CD14-positive monocyte (primary cell): ENCODE data around the gene REV3L. TPM values are rescaled to one million over a fixed set of nuclear protein-coding genes. Genes with fewer than 3 reads are reported as not detected.

Experiments used
- DNase-seq, 3 donors: peaks; one replicate each; pipeline ENCODE4 v3.0.0-alpha.2; 2011 to 2022
- H2AFZ ChIP-seq: 2 replicates; pipeline ENCODE4 v1.6.0; 2012; ENCODE audit warnings: mild to moderate bottlenecking, low read depth, low read length, inconsistent platforms; ENCODE audit not compliant: insufficient read depth, poor library complexity, severe bottlenecking
- H3K27ac ChIP-seq, 2 donors: 1 replicate in 1 of 2; 2 replicates in 1 of 2; pipeline ENCODE4 v1.5.1; 2012 to 2013; ENCODE audit warnings: low read length in 2 of 2, control low read depth in 1 of 2, inconsistent platforms in 1 of 2, low read depth in 1 of 2, mild to moderate bottlenecking in 1 of 2
- H3K27me3 ChIP-seq, 2 donors: one replicate each; pipeline versions ENCODE4 v1.6.0 to v1.6.1; 2011 to 2013; ENCODE audit warnings: low read length in 2 of 2; ENCODE audit not compliant: control insufficient read depth in 2 of 2, insufficient read depth in 2 of 2
- H3K36me3 ChIP-seq, 2 donors: replicated peaks in 1 of 2; 1 replicate in 1 of 2; 2 replicates in 1 of 2; pipeline versions ENCODE4 v1.5.1 to v1.6.1; 2012 to 2013; ENCODE audit warnings: low read length in 2 of 2, control low read depth in 1 of 2, inconsistent platforms in 1 of 2, mild to moderate bottlenecking in 1 of 2; ENCODE audit not compliant: insufficient read depth in 2 of 2, control insufficient read depth in 1 of 2
- H3K4me1 ChIP-seq, 2 donors: 1 replicate in 1 of 2; 2 replicates in 1 of 2; pipeline versions ENCODE4 v1.5.1 to v1.6.1; 2012 to 2013; ENCODE audit warnings: low read length in 2 of 2, control low read depth in 1 of 2, inconsistent platforms in 1 of 2, mild to moderate bottlenecking in 1 of 2, moderate library complexity in 1 of 2; ENCODE audit not compliant: insufficient read depth in 2 of 2, control insufficient read depth in 1 of 2
- H3K4me2 ChIP-seq: replicated peaks from 2 replicates; pipeline ENCODE3; 2012; ENCODE audit warnings: low read length, moderate library complexity, mild to moderate bottlenecking; ENCODE audit not compliant: poor library complexity, severe bottlenecking; ENCODE audit errors: extremely low read depth
- H3K4me3 ChIP-seq, 3 experiments: fragments of 200-600 bp in 1 of 3; sonication (generic) in 1 of 3; replicated peaks in 1 of 3; 1 replicate in 2 of 3; 2 replicates in 1 of 3; pipeline ENCODE4 v1.5.1; 2011 to 2013; ENCODE audit warnings: low read length in 3 of 3, mild to moderate bottlenecking in 3 of 3, control low read depth in 2 of 3, low read depth in 2 of 3, inconsistent platforms in 1 of 3, moderate library complexity in 1 of 3
- H3K79me2 ChIP-seq: 2 replicates; pipeline ENCODE4 v1.6.0; 2012; ENCODE audit warnings: mild to moderate bottlenecking, control low read depth, inconsistent platforms, low read length, moderate library complexity; ENCODE audit not compliant: insufficient read depth
- H3K9ac ChIP-seq: 2 replicates; pipeline ENCODE4 v1.6.0; 2017; ENCODE audit warnings: low read length, mild to moderate bottlenecking; ENCODE audit not compliant: insufficient read depth, poor library complexity, severe bottlenecking
- H3K9me3 ChIP-seq, 2 donors: replicated peaks in 1 of 2; 1 replicate in 1 of 2; 2 replicates in 1 of 2; pipeline versions ENCODE4 v1.5.1 to v1.6.1; 2012 to 2013; ENCODE audit warnings: low read length in 2 of 2, control low read depth in 1 of 2; ENCODE audit not compliant: control insufficient read depth in 1 of 2, insufficient read depth in 1 of 2
- H4K20me1 ChIP-seq: 2 replicates; pipeline ENCODE4 v1.6.0; 2012; ENCODE audit warnings: mild to moderate bottlenecking, low read length, control low read depth, moderate library complexity; ENCODE audit not compliant: insufficient read depth
- H3K27ac Mint-ChIP-seq, 7 donors: one replicate each; pipeline ENCODE4 v1.8.0; 2020; ENCODE audit warnings: mild to moderate bottlenecking in 7 of 7, mixed read lengths in 7 of 7, moderate library complexity in 6 of 7, inconsistent platforms in 2 of 7
- H3K27me3 Mint-ChIP-seq, 3 donors: one replicate each; pipeline ENCODE4 v1.8.0; 2021 to 2022; ENCODE audit warnings: low read depth in 3 of 3, mild to moderate bottlenecking in 3 of 3, mixed read lengths in 3 of 3, moderate library complexity in 3 of 3, inconsistent platforms in 1 of 3
- H3K36me3 Mint-ChIP-seq, 2 donors: one replicate each; pipeline ENCODE4 v1.8.0; 2020; ENCODE audit warnings: mixed read lengths in 2 of 2, inconsistent platforms in 1 of 2, mild to moderate bottlenecking in 1 of 2
- H3K4me1 Mint-ChIP-seq: one replicate; pipeline ENCODE4 v1.8.0; 2020; ENCODE audit warnings: mild to moderate bottlenecking, mixed read lengths
- H3K4me3 Mint-ChIP-seq, 2 donors: one replicate each; pipeline ENCODE4 v1.8.0; 2020; ENCODE audit warnings: mild to moderate bottlenecking in 2 of 2, mixed read lengths in 2 of 2, moderate library complexity in 1 of 2
- H3K9me3 Mint-ChIP-seq, 7 donors: one replicate each; pipeline ENCODE4 v1.8.0; 2020 to 2022; ENCODE audit warnings: mixed read lengths in 7 of 7, mild to moderate bottlenecking in 6 of 7, moderate library complexity in 6 of 7, inconsistent platforms in 2 of 7
- CTCF ChIP-seq: fragments of 200-600 bp; IDR thresholded peaks from one replicate; pipeline ENCODE4 v1.8.0; 2022; ENCODE audit warnings: antibody characterized with exemption, mild to moderate bottlenecking
- WGBS: methylation state at CpG from one replicate; pipeline ENCODE4 v1.1.5; 2013; ENCODE audit warnings: missing lambda C conversion rate; ENCODE audit not compliant: insufficient coverage; 5-methylcytosine and 5-hydroxymethylcytosine counted together
- intact Hi-C, 2 donors: fragments of 100-400 bp; cut with micrococcal nuclease; formaldehyde crosslinking; loops; one replicate each; pipeline versions ENCODE4 v1.15.0 to v1.15.1; 2023
- polyA minus RNA-seq: library from RNA; depleted of rRNA, polyadenylated mRNA; stranded (reverse); fragments of >200 nt; gene quantifications from 2 replicates; pipeline ENCODE4 v1.2.3, GENCODE V29; 2012
- polyA plus RNA-seq, 3 donors: library from polyadenylated mRNA; depleted of rRNA in 1 of 3; unstranded in 2 of 3; stranded (reverse) in 1 of 3; fragments of 300-500 nt in 2 of 3; fragments of >200 nt in 1 of 3; fragmentation: Illumina TruSeq in 2 of 3; gene quantifications; 1 replicate in 2 of 3; 2 replicates in 1 of 3; pipeline ENCODE4 v1.2.3, GENCODE V29; 2012 to 2021
- total RNA-seq, 12 experiments: library from RNA in 1 of 12; stranded (reverse) in 1 of 12; fragments of 120-200 nt in 1 of 12; gene quantifications; one replicate each; pipeline ENCODE4 v1.2.4 and lab custom pipeline; 2013 to 2026; ENCODE audit warnings: mixed read lengths in 6 of 12, inconsistent platforms in 1 of 12

Gene REV3L
- 18.0 TPM for total RNA-seq (2013)
- polyA plus RNA-seq = 1 to 10 TPM; 3.4 to 5.7 (median 4.9) TPM
- polyA minus RNA-seq = 7.8 and 8.9 TPM in 2 replicates
- total RNA-seq (lab: John Stamatoyannopoulos, UW) = 127 to 272 (median 179) reads per million in 11 experiments

DNA sequence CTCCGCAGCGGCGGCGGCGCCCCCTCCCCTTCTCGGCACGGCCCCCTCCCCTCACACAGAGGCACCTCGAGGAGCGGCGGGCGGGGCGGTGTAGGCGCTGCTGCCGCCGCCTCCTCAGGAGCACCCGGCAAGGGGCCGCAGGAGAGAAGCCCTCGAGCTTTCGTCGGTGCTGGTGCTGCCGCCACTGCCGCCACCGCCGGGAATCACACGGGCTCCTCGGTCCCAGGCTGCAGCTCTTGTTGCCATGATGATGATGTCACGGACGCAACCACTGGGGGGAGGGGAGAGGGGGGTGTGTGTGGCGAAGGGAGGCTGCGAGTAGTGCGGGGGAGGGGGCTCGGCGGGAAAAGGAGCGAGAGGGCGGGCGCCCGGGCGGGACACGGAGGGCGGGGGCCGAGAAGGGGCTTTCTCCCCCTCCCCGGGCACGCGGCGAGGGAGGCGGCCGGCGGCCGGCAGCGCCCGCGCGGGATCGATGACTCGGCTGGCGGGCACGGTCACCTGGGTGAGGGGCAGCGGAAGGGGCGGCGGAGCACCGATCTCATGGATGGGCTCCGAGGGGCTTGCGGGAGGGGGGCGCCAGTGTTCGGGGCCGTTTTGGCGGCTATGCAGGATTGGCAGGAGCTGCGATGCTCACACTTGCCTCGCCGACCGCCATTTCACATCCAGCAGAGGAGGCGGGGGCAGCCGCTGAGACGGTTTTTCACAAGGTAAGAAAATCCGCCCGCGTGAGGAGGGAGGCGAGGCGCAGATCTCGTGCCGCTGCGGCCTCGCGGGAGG is at the start of gene REV3L:
TSS of gene REV3L (minus strand) at position 260 of the 777 bp plus-strand sequence. CDS start 330 bp downstream, outside the sequence.
- Histone ChIP-seq H3K4me3 (peak within 1 kb of the TSS; percentile 85 to 91 (median 90)), H3K4me2 (peak within 1 kb of the TSS; percentile 81), H2AFZ (peak within 1 kb of the TSS; percentile 81), H3K9me3 (no peaks in the 10 kb centered on the region), H3K79me2 (peaks cover 61% of the 10 kb centered on the region), H3K27ac (peak within 1 kb of the TSS; percentile 96 to 99), H4K20me1 (peaks cover 22% of the 10 kb centered on the region), H3K4me1 (peaks cover 26 to 40% of the 10 kb centered on the region in 2 donors), H3K27me3 (no peaks in the 10 kb centered on the region), H3K36me3 (no peaks in the 10 kb centered on the region), H3K9ac (peak within 1 kb of the TSS; percentile 98)
- DNase-seq = peak; percentile 60 to 87 (median 87)
- intact Hi-C loops = loop anchor here (2.0 to 10.0 kb wide), 7 partner anchors 76 to 608 kb away; partner anchors contain the start of genes AMD1 (in 1 of the 2) and TRAF3IP2 (in 1 of the 2)
- Mint-ChIP-seq H3K27ac (peak within 1 kb of the TSS; percentile 98 to 99 (median 99)), H3K4me3 (peak within 1 kb of the TSS; percentile 97 to 99), H3K9me3 (peaks cover 0 to 2% (median 0%) of the 10 kb centered on the region in 7 donors), H3K27me3 (no peaks in the 10 kb centered on the region), H3K36me3 (no peaks in the 10 kb centered on the region), H3K4me1 (peaks cover 36% of the 10 kb centered on the region)
- TF ChIP-seq CTCF = no peak
- under 1% methylated on average over 80 of the region's 84 CpGs for WGBS

GRCh38 chr6:111531185-111531584 is 48.2 kb upstream of the REV3L start:
- Histone ChIP-seq H3K4me2 (no peak overlapping the region), H3K4me3 (no peak overlapping the region), H3K9me3 (no peaks in the 10 kb centered on the region), H3K36me3 (no peaks in the 10 kb centered on the region), H3K27ac (no peak overlapping the region), H3K79me2 (no peaks in the 10 kb centered on the region), H3K4me1 (peaks cover 17 to 18% of the 10 kb centered on the region in 2 donors), H4K20me1 (no peaks in the 10 kb centered on the region), H3K9ac (no peak overlapping the region), H2AFZ (no peak overlapping the region), H3K27me3 (no peaks in the 10 kb centered on the region)
- TF ChIP-seq CTCF = no peak
- Mint-ChIP-seq H3K9me3 (no peaks in the 10 kb centered on the region), H3K4me3 (no peak overlapping the region), H3K36me3 (no peaks in the 10 kb centered on the region), H3K27ac (no peak overlapping the region), H3K4me1 (peaks cover 20% of the 10 kb centered on the region), H3K27me3 (peaks cover 0 to 3% (median 1%) of the 10 kb centered on the region in 3 donors)
- WGBS = 100% methylated on average over 3 of the region's 5 CpGs
- DNase-seq = no peak
- intact Hi-C loops = no loop called here
